ENCODE data around the gene CST11.

CST11 gene

GRCh38 chr20:23401051-23401450 lies 51.6 kb downstream of the CST11 start:
- H3K9ac ChIP-seq (ENCODE audit: low read length): no peak overlapping the region
- TF ChIP-seq EZH2phosphoT487 (IDR thresholded peaks at IDR 0.05; ENCODE audit: low read depth): no peak
- TF ChIP-seq CTCF (IDR thresholded peaks at IDR 0.05; ENCODE audit: low read depth, low read length): no peak
- H3K9me3 ChIP-seq (ENCODE audit: insufficient read depth, low read length): no peaks in the 10 kb centered on the region
- H2AFZ ChIP-seq (ENCODE audit: low read depth, low read length): no peak overlapping the region
- no peak overlapping the region for H3K4me2 ChIP-seq (ENCODE audit: low read length)
- peaks cover 5% of the 10 kb centered on the region for H3K36me3 ChIP-seq (replicated peaks; ENCODE audit: low read depth, low read length)
- H3K27ac ChIP-seq (ENCODE audit: low read length): no peak overlapping the region
- H3K27me3 ChIP-seq (ENCODE audit: low read depth, low read length): no peaks in the 10 kb centered on the region
- H4K20me1 ChIP-seq (ENCODE audit: insufficient read depth, low read length): peaks cover 12% of the 10 kb centered on the region; the same call in 1 of the 2 replicates
- H3K79me2 ChIP-seq (ENCODE audit: low read length): peaks cover 10% of the 10 kb centered on the region
- H3K4me1 ChIP-seq (ENCODE audit: low read length): peaks cover 4% of the 10 kb centered on the region
- H3K4me3 ChIP-seq (ENCODE audit: low read length): no peak overlapping the region
